ENCODE results near the gene GOSR2. TPM values are rescaled to one million over a fixed set of nuclear protein-coding genes. Genes with fewer than 3 reads are reported as not detected.

GOSR2 gene
- total and polyA plus RNA-seq, 2 of the 13 experiments (the other 11 are each of a cell fraction or from before 2014, with no cell fraction given): 61.5 to 63.9 TPM

DNA sequence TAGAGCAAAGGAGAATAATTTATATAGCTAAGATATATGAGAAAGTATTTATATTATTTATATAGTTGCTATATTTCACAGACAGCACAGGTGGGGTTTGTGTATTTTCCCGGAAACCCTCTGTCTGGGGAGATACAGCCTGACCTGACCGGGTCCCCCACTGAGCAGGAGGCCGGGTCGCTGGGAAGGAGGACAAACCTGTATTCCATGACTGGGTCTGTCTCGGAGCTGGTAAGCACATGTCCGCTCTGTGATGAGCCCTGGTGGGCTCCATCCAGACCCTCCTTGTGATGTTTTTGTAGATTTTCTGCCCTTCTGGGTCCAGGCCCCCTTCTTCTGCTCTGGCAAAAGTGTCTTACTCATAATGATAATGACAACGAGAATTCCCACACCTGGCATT lies 43.9 kb upstream of the GOSR2 start:
- 6% methylated on average over 7 of the region's 7 CpGs for WGBS (ENCODE audit: low lambda C conversion rate)

More for the DNA sequence above, 43.9 kb upstream of the GOSR2 start:
- Histone ChIP-seq H3K4me3 (replicated peaks in 1 of 3; ENCODE audit: insufficient read depth in 1 of 3, low read depth in 2 of 3, low read length in 3 of 3) (no peak overlapping the region), H3K79me2 (ENCODE audit: insufficient read depth, low read length) (no peaks in the 10 kb centered on the region), H3K4me2 (ENCODE audit: low read depth, low read length) (no peak overlapping the region), H4K20me1 (ENCODE audit: insufficient read depth, low read length) (no peaks in the 10 kb centered on the region), H3K27me3 (ENCODE audit: control insufficient read depth in 1 of 2, insufficient read depth in 2 of 2, low read length in 2 of 2) (peaks cover 5 to 61% of the 10 kb centered on the region in 2 experiments), H3K9me3 (ENCODE audit: low read length) (no peaks in the 10 kb centered on the region), H3K9ac (ENCODE audit: insufficient read depth, low read depth, low read length) (no peak overlapping the region), H2AFZ (ENCODE audit: low read length) (no peak overlapping the region), H3K36me3 (replicated peaks in 1 of 2; ENCODE audit: control insufficient read depth in 1 of 2, insufficient read depth in 2 of 2, low read length in 2 of 2) (no peaks in the 10 kb centered on the region), H3K4me1 (ENCODE audit: insufficient read depth, low read length) (peaks cover 10% of the 10 kb centered on the region), H3K27ac (ENCODE audit: extremely low read length, insufficient read depth, low read length) (no peak overlapping the region)
- ATAC-seq (no peak), DNase-seq (ENCODE audit: low spot score) (no peak), FAIRE-seq (no peak)
- BruUV-seq (replicated peaks): no TSS peak
- CTCF ChIA-PET (ENCODE audit: low intra/inter-chr PET ratio, low total read pairs): no interaction called here
- POLR2A ChIA-PET: no interaction called here
- intact Hi-C loops (cut with micrococcal nuclease; ENCODE audit: unreplicated experiment) (loop anchor here (5.0 kb wide), 1 partner anchor 37 kb away; no protein-coding TSS in a partner anchor), in situ Hi-C loops (cut with HindIII; ENCODE audit: extremely low pct_ligation_motif_present, low pct_unique_long_range_greater_than_20kb) (loop anchor here (5.0 to 10.0 kb wide), 2 partner anchors 42 to 56 kb away; no protein-coding TSS in a partner anchor)
- TF ChIP-seq U2AF2 (IDR thresholded peaks at IDR 0.05; ENCODE audit: low read depth, low read length) (no peak), ZNF556 (CRISPR knock-in tag; IDR thresholded peaks at IDR 0.05; ENCODE audit: borderline replicate concordance) (no peak), CBX1 (IDR thresholded peaks at IDR 0.05; ENCODE audit: low read depth) (no peak), ATF7 (IDR thresholded peaks at IDR 0.05) (no peak), ATF7 (CRISPR knock-in tag; IDR thresholded peaks at IDR 0.05) (no peak), NR1H2 (CRISPR knock-in tag; IDR thresholded peaks at IDR 0.05; ENCODE audit: borderline replicate concordance, low read depth) (no peak), ZNF614 (CRISPR knock-in tag; IDR thresholded peaks at IDR 0.05; ENCODE audit: borderline replicate concordance) (no peak)
- TF ChIP-seq, protein P1, sequence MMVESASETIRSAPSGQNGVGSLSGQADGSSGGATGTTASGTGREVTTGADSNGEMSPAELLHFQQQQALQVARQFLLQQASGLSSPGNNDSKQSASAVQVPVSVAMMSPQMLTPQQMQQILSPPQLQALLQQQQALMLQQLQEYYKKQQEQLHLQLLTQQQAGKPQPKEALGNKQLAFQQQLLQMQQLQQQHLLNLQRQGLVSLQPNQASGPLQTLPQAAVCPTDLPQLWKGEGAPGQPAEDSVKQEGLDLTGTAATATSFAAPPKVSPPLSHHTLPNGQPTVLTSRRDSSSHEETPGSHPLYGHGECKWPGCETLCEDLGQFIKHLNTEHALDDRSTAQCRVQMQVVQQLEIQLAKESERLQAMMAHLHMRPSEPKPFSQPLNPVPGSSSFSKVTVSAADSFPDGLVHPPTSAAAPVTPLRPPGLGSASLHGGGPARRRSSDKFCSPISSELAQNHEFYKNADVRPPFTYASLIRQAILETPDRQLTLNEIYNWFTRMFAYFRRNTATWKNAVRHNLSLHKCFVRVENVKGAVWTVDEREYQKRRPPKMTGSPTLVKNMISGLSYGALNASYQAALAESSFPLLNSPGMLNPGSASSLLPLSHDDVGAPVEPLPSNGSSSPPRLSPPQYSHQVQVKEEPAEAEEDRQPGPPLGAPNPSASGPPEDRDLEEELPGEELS (CRISPR knock-in tag; IDR thresholded peaks at IDR 0.05): no peak
- TF ChIP-seq, protein P2, sequence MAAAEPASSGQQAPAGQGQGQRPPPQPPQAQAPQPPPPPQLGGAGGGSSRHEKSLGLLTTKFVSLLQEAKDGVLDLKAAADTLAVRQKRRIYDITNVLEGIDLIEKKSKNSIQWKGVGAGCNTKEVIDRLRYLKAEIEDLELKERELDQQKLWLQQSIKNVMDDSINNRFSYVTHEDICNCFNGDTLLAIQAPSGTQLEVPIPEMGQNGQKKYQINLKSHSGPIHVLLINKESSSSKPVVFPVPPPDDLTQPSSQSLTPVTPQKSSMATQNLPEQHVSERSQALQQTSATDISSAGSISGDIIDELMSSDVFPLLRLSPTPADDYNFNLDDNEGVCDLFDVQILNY (CRISPR knock-in tag; conservative IDR thresholded peaks at IDR 0.05): no peak

Data from HepG2 (cell line).